ENCODE data around the gene LRRC23.

Gene LRRC23

DNA sequence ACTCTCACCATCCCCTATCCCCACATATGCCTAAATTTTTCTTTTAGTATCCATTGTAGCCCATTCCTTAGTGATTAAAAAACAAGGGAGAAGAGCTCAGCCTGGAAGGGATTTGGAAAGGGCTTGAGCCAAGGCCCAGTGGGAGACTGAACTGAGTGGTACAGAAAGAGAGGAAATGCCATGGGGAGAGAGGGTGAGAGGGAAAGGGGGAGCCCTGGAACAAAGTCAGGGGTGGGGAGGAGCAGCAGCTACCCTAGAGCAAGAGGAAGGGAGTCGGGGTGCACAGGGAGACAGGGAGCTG, 20.6 kb downstream of the LRRC23 start:
- DNase-seq = no peak

GRCh38 chr12:6925540-6926279, 21.1 kb downstream of the LRRC23 start:
- peak overlapping the region; percentile 41 for H3K4me3 ChIP-seq (ENCODE audit: low read depth, low read length)

More for the DNA sequence above, 20.6 kb downstream of the LRRC23 start:
- H3K27me3 ChIP-seq (replicated peaks) = no peaks in the 10 kb centered on the region
- in situ Hi-C loops (cut with HindIII; ENCODE audit: low pct_ligation_motif_present, low sequenced_read_pairs) = no loop called here
- TF ChIP-seq, protein P1, sequence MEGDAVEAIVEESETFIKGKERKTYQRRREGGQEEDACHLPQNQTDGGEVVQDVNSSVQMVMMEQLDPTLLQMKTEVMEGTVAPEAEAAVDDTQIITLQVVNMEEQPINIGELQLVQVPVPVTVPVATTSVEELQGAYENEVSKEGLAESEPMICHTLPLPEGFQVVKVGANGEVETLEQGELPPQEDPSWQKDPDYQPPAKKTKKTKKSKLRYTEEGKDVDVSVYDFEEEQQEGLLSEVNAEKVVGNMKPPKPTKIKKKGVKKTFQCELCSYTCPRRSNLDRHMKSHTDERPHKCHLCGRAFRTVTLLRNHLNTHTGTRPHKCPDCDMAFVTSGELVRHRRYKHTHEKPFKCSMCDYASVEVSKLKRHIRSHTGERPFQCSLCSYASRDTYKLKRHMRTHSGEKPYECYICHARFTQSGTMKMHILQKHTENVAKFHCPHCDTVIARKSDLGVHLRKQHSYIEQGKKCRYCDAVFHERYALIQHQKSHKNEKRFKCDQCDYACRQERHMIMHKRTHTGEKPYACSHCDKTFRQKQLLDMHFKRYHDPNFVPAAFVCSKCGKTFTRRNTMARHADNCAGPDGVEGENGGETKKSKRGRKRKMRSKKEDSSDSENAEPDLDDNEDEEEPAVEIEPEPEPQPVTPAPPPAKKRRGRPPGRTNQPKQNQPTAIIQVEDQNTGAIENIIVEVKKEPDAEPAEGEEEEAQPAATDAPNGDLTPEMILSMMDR (IDR thresholded peaks at IDR 0.05; ENCODE audit: low read depth, low read length, missing control alignments) = no peak
- no peaks in the 10 kb centered on the region for H3K36me3 ChIP-seq (replicated peaks)
- H3K4me3 ChIP-seq (ENCODE audit: low read depth, low read length) = no peak overlapping the region
- peak overlapping the region; percentile 63 for H3K27ac ChIP-seq

GRCh38 chr12:6927379-6928021, 22.9 kb downstream of the LRRC23 start, which contains the start of gene ATN1:
Gene ATN1, plus strand, starts transcription at chr12:6927959. Its CDS starts 6,043 bp downstream, at chr12:6934002.
- Histone ChIP-seq H3K36me3 (replicated peaks) (peaks cover 2% of the 10 kb centered on the region), H3K4me3 (ENCODE audit: low read depth, low read length) (peak within 1 kb of the TSS; percentile 81), H3K27ac (peak within 1 kb of the TSS; percentile 28), H3K27me3 (replicated peaks) (no peaks in the 10 kb centered on the region)
- DNase-seq = peak; percentile 54
- in situ Hi-C loops (cut with HindIII; ENCODE audit: low pct_ligation_motif_present, low sequenced_read_pairs) = no loop called here
- TF ChIP-seq, protein P1 (IDR thresholded peaks at IDR 0.05; ENCODE audit: low read depth, low read length, missing control alignments) = no peak

More at GRCh38 chr12:6925540-6926279, 21.1 kb downstream of the LRRC23 start:
- TF ChIP-seq, protein P1 (IDR thresholded peaks at IDR 0.05; ENCODE audit: low read depth, low read length, missing control alignments) = no peak
- in situ Hi-C loops (cut with HindIII; ENCODE audit: low pct_ligation_motif_present, low sequenced_read_pairs) = no loop called here
- Histone ChIP-seq H3K36me3 (replicated peaks) (no peaks in the 10 kb centered on the region), H3K27ac (peak overlapping the region; percentile 63), H3K27me3 (replicated peaks) (no peaks in the 10 kb centered on the region)
- DNase-seq = no peak

DNA sequence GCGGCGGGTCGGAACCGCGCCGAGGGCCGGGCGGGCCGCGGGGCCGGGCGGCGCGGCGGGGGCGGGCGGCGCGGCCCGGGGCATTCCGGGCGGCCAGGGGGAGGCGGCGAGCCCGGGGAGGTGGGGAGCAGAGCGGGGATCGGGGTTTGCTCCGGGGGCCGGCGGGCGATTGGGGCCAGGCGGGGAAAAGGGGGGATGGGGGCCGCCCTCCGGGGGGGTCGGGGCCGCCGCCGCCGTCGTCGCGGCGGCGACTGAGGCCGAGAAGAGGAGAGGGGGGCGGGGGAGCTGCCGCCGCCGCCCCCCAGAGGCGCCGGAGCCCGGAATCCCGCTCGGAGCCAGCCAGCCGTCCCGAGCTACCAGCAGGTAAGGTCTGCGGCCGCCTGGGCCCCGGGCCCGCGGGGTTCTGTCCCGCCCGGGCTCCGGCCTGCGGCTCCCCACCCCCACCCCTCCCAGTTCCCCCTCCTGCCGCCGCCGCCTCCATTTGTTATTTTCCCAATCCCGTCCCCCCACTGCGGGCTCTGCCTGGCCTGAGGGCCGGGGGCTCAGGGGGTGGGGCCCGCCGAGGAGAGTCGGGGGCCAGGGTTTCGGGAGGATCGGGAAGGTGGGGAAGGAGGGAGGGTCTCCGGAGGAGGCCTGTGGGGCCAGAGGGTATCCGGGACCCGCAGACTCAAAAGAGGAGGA, 23.5 kb downstream of the LRRC23 start:
- in situ Hi-C loops (cut with HindIII; ENCODE audit: low pct_ligation_motif_present, low sequenced_read_pairs) = no loop called here
- TF ChIP-seq, protein P1 (IDR thresholded peaks at IDR 0.05; ENCODE audit: low read depth, low read length, missing control alignments) = no peak
- H3K4me3 ChIP-seq (ENCODE audit: low read depth, low read length) = peak overlapping the region; percentile 81

GRCh38 chr12:6928703-6929407, 24.2 kb downstream of the LRRC23 start:
- Histone ChIP-seq H3K27me3 (replicated peaks) (no peaks in the 10 kb centered on the region), H3K27ac (no peak overlapping the region), H3K36me3 (replicated peaks) (peaks cover 5% of the 10 kb centered on the region), H3K4me3 (ENCODE audit: low read depth, low read length) (peak overlapping the region; percentile 81)
- in situ Hi-C loops (cut with HindIII; ENCODE audit: low pct_ligation_motif_present, low sequenced_read_pairs) = no loop called here
- TF ChIP-seq, protein P1 (IDR thresholded peaks at IDR 0.05; ENCODE audit: low read depth, low read length, missing control alignments) = no peak
- no peak for DNase-seq

More for the DNA sequence above, 23.5 kb downstream of the LRRC23 start:
- no peaks in the 10 kb centered on the region for H3K27me3 ChIP-seq (replicated peaks)
- H3K27ac ChIP-seq = no peak overlapping the region
- H3K36me3 ChIP-seq (replicated peaks) = peaks cover 3% of the 10 kb centered on the region
- no peak for DNase-seq

Measured in brain microvascular endothelial cell (primary cell).